Rectal smooth muscle tissue (tissue), 1 donor: ENCODE measurements around the gene NCCRP1.

ENCODE experiments used
- H3K27ac ChIP-seq: one replicate; pipeline ENCODE4 v1.7.0; 2013; ENCODE audit warnings: low read depth, low read length, inconsistent platforms
- H3K27me3 ChIP-seq: one replicate; pipeline ENCODE4 v1.7.0; 2013; ENCODE audit warnings: low read length; ENCODE audit not compliant: control insufficient read depth, insufficient read depth
- H3K36me3 ChIP-seq: one replicate; pipeline ENCODE4 v1.7.0; 2013; ENCODE audit warnings: low read length; ENCODE audit not compliant: control insufficient read depth, insufficient read depth
- H3K4me1 ChIP-seq: one replicate; pipeline ENCODE4 v1.7.0; 2013; ENCODE audit warnings: low read length; ENCODE audit not compliant: control insufficient read depth, insufficient read depth
- H3K4me3 ChIP-seq: one replicate; pipeline ENCODE4 v1.7.0; 2013; ENCODE audit warnings: low read length
- H3K9ac ChIP-seq: one replicate; pipeline ENCODE4 v1.7.0; 2013; ENCODE audit warnings: low read length

NCCRP1 gene

DNA sequence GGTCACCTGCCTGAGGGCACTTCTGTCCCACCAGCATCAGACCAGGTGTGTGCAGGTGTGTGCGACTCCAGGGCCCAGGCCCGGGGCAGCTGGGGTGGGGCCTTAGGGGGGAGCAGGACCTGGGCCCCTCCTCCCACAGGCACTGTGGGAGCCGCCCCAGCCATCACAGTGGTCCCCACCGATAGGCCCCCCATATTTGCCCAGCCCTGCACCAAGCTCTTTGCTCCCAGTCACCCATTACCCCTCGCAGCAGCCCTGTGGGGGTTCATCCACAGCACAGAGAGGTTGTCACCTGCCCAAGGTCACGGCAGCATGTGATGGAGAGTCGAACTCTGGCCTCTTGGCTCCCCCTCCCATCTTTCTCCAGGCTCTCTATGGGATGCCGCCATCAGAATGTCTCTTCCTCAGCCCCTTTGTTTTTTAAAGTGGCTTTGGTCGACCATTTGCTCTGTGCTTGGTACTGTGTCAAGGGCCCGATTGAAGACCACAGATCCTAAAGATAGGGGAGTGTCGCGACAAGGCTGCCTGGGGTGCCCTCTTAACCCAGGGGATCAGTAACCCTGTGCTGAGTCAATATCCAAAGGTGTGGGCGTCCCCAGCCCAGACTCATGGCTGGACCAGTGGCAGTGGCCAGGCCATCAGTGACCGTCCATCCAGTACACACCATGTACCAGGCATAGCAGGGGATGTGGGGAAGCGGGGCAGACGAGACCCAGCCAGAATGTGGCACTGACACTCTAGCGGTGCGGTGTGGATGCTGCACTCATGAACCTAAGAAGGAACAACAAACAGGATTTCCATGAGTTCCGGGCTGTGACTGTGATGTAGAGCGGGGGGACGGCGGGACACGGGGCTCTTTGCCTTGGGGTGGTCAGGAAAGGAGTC, 28.3 kb upstream of the NCCRP1 start:
- Histone ChIP-seq H3K27me3 (no peaks in the 10 kb centered on the region), H3K36me3 (peaks cover 6% of the 10 kb centered on the region), H3K4me3 (no peak overlapping the region), H3K27ac (no peak overlapping the region), H3K4me1 (no peaks in the 10 kb centered on the region), H3K9ac (no peak overlapping the region)

DNA sequence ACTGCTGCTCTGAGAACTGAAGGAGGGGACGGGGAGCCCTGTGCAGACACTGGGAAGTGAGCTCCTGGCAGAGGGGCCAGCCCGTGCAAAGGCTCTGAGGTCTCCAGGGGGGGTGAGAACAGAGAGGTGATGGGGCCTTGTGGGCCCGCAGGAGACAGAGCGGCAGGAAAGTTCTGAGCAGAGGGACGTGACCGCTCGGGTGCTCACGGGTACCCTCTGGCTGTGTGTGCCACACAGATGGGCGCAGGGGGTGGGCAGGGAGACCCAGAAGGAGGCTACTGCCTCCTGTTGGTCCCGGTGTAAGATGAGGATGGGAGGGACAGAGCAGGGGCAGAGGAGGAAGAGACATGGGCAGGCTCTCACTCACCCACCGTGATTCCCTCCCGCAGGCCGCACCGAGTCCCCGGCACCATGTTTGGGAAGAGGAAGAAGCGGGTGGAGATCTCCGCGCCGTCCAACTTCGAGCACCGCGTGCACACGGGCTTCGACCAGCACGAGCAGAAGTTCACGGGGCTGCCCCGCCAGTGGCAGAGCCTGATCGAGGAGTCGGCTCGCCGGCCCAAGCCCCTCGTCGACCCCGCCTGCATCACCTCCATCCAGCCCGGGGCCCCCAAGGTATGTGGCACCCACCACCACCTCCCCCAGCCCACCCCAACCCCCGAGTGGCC, 27.5 kb upstream of the NCCRP1 start:
- Histone ChIP-seq H3K27ac (no peak overlapping the region), H3K27me3 (no peaks in the 10 kb centered on the region), H3K4me1 (no peaks in the 10 kb centered on the region), H3K4me3 (no peak overlapping the region), H3K36me3 (peaks cover 6% of the 10 kb centered on the region), H3K9ac (no peak overlapping the region)

DNA sequence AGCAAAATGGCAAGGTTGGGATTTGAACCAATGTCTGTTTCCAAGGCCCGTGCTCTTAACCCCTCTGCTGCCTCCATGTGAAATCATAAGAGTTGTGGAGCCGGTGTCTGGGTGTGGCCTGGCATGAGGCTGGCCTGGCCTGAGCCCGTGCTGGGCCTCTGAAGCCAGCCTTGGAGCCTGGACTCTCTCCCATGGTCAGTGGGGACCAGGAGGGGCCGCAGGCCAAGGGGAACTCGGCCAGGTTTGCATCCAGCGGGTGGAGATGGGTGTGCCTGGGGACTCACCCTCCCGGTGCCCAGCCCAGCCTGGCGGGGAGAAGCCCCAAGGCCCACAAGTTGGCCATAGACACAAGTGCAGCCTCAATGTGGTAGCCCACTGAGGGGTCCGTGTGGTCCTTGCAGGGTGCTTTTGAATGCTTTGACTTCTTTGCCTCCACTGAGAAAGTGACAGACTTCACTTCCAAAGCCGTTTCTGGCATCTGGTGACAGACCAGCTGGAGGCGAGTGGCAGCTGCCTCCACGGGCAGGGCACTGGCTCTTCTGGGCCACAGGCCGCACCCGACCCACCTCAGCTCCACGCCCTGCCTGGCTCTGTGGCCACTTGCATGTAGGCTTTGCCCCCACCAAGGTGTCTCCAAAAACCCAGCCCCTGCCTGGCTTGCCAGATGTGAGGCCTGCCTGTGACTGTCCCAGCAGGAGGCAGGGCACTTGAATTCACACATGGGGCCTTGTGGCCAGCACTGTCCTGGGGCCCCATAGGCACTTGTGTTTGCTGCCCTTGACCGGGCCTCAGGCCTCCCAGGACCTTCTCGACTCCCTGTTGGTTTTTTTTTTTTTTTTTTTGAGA, 26.2 kb upstream of the NCCRP1 start:
- Histone ChIP-seq H3K4me3 (no peak overlapping the region), H3K36me3 (peaks cover 6% of the 10 kb centered on the region), H3K27ac (no peak overlapping the region)

DNA sequence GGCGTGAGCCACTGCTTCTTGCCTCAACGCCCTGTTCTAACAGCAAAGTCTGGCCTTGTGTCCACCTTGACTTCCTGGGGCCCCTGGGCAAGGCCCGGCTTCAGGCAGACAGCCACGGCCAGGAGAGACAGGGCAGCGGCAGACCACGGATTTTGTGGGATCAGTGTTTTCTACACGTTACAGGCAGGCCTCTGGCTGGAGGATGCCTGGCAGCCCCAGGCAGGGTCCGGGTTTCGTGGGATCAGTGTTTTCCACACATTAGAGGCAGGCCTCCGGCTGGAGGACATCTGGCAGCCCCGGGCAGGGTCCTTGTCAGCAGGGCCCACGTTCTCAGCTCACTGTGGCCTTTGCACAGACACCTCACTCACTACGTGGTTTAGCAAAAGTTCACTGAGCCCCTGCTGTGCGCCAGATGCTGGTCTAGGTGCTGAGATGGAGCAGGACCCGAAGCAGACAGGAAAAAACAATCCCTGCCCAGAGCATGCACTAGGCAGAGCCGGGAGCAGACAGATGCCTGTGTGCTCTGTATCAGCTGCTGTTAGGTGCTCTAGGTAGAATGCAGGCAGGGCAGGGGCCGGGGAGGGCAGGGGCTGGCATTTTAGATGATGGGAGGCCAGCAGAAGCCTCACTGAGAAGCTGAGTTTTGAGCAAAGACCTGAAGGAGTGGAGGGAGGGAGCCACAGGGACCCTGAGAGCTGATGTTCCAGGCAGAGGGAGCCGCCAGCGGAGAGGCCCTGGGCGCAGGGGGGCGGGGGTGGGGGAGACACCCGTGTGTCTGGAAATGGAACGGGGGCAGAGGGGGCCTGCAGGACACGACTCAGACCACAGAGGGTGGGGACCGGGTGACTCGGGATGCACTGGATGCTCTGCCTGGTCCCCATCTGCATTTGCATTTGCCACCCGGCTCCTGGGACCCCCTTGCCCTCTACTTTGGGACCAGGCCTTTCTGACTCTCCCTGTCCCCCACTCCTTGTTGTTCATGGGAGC, 25.0 kb upstream of the NCCRP1 start:
- Histone ChIP-seq H3K4me3 (no peak overlapping the region), H3K9ac (no peak overlapping the region), H3K27me3 (no peaks in the 10 kb centered on the region), H3K4me1 (no peaks in the 10 kb centered on the region), H3K27ac (no peak overlapping the region), H3K36me3 (peaks cover 10% of the 10 kb centered on the region)

More for the DNA sequence above, 26.2 kb upstream of the NCCRP1 start:
- Histone ChIP-seq H3K9ac (no peak overlapping the region), H3K27me3 (no peaks in the 10 kb centered on the region), H3K4me1 (no peaks in the 10 kb centered on the region)

DNA sequence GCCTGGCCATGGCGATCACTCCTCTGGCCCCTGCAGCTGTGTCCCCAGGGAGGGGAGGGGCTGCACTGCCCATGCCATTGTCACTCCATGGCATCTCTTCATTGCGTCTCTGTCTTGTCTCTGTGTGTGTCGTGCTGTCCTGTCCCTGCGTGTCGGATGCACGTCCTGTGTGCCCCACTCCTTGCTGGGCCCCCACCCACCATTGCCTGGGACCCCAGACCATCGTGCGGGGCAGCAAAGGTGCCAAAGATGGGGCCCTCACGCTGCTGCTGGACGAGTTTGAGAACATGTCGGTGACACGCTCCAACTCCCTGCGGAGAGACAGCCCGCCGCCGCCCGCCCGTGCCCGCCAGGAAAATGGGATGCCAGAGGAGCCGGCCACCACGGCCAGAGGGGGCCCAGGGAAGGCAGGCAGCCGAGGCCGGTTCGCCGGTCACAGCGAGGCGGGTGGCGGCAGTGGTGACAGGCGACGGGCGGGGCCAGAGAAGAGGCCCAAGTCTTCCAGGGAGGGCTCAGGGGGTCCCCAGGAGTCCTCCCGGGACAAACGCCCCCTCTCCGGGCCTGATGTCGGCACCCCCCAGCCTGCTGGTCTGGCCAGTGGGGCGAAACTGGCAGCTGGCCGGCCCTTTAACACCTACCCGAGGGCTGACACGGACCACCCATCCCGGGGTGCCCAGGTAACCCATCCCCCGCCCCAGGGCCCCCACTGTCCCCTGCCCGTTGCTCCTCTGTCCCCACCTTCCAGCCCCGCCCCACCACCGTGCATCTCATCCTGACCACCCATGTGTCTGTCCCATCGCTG, 23.9 kb upstream of the NCCRP1 start:
- no peak overlapping the region for H3K9ac ChIP-seq
- H3K4me1 ChIP-seq = no peaks in the 10 kb centered on the region
- H3K27ac ChIP-seq = no peak overlapping the region
- H3K27me3 ChIP-seq = no peaks in the 10 kb centered on the region
- no peak overlapping the region for H3K4me3 ChIP-seq
- peaks cover 14% of the 10 kb centered on the region for H3K36me3 ChIP-seq

DNA sequence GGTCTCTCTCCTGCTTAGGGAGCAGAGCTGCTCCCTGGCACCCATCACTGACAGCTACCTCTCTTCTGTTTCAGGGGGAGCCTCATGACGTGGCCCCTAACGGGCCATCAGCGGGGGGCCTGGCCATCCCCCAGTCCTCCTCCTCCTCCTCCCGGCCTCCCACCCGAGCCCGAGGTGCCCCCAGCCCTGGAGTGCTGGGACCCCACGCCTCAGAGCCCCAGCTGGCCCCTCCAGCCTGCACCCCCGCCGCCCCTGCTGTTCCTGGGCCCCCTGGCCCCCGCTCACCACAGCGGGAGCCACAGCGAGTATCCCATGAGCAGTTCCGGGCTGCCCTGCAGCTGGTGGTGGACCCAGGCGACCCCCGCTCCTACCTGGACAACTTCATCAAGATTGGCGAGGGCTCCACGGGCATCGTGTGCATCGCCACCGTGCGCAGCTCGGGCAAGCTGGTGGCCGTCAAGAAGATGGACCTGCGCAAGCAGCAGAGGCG, 23.2 kb upstream of the NCCRP1 start:
- no peaks in the 10 kb centered on the region for H3K4me1 ChIP-seq
- no peak overlapping the region for H3K27ac ChIP-seq
- H3K27me3 ChIP-seq = no peaks in the 10 kb centered on the region
- peaks cover 14% of the 10 kb centered on the region for H3K36me3 ChIP-seq
- no peak overlapping the region for H3K4me3 ChIP-seq
- no peak overlapping the region for H3K9ac ChIP-seq

DNA sequence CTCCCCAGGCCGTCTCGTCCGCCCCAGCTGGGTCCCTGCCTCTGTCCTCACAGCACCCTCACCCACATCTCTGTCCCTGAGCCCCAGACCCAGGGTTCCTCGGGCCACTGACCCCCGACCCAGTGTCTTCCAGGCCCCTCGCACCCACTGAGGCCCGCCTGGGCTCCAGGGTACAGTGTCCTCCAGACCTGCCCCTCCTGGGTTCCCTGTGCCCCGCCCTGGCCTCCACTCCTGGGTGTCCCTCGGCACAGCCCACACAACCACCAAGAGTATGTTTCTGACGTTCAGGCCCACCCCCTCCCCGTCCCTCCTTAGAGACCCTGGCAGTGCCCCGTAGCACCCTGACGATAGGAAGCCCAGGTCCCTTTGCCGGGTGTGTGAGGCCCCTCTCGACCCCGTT, 22.6 kb upstream of the NCCRP1 start:
- no peak overlapping the region for H3K27ac ChIP-seq
- no peak overlapping the region for H3K4me3 ChIP-seq
- no peaks in the 10 kb centered on the region for H3K27me3 ChIP-seq
- no peak overlapping the region for H3K9ac ChIP-seq
- no peaks in the 10 kb centered on the region for H3K4me1 ChIP-seq
- peaks cover 17% of the 10 kb centered on the region for H3K36me3 ChIP-seq

DNA sequence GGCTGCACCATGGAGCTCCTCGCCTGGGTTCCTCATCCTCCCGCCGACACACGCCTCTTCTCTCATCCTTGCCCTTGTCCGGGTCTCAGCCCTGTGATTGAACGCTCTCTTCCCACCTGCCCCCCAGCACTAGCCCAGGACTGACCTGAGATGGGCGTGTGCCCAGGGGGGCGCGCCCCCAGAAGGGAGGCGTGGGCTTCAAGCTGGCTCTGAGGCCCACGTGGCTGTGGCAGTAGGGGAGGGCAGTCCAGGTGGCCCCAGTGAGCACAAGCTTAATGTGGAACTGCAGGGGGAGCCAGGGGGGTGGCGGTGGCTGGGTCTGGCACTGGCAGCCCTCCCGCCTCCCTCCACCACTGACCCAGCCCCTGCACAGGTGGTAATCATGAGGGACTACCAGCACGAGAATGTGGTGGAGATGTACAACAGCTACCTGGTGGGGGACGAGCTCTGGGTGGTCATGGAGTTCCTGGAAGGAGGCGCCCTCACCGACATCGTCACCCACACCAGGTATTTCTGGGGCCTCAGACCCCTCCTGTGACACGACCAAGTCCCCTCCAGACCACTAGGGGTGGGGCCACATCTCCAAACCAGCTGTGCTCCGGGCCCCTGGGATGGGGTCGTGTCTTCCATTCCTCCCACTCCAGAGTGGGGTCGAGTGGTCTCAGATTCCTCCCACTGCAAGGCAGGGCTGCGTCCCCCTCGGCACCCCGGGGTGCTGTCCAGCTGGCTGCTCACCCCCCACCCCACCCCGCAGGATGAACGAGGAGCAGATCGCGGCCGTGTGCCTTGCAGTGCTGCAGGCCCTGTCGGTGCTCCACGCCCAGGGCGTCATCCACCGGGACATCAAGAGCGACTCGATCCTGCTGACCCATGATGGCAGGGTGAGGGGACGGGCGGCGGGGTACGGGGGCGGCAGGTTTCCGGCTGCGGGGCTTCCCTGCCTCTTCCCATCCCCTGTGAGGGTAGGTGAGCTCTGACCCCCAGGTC, 21.9 kb upstream of the NCCRP1 start:
- Histone ChIP-seq H3K27me3 (no peaks in the 10 kb centered on the region), H3K36me3 (peaks cover 19% of the 10 kb centered on the region), H3K4me3 (no peak overlapping the region), H3K27ac (no peak overlapping the region), H3K4me1 (no peaks in the 10 kb centered on the region), H3K9ac (no peak overlapping the region)

DNA sequence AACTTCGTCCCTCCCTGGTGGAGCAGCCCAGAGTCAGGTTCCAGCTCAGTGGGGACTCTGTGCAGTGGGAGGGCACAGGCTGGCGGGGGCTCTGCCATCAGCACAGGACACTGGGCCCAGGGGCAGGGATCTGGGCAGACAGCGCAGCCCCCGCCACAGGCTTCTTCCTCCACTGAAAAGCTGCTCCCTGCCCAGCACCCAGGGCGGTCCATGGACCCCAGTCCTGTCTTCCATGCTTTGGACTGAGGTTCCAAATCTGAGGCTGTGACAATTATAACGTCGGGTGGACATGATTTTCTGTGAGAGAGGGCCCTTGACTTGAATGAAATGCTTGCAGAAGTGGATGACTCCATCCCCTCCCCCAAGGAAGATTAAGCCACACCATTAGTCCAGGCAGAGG, 21.2 kb upstream of the NCCRP1 start:
- Histone ChIP-seq H3K4me1 (no peaks in the 10 kb centered on the region), H3K4me3 (no peak overlapping the region), H3K36me3 (peaks cover 17% of the 10 kb centered on the region), H3K9ac (no peak overlapping the region), H3K27me3 (no peaks in the 10 kb centered on the region), H3K27ac (no peak overlapping the region)

DNA sequence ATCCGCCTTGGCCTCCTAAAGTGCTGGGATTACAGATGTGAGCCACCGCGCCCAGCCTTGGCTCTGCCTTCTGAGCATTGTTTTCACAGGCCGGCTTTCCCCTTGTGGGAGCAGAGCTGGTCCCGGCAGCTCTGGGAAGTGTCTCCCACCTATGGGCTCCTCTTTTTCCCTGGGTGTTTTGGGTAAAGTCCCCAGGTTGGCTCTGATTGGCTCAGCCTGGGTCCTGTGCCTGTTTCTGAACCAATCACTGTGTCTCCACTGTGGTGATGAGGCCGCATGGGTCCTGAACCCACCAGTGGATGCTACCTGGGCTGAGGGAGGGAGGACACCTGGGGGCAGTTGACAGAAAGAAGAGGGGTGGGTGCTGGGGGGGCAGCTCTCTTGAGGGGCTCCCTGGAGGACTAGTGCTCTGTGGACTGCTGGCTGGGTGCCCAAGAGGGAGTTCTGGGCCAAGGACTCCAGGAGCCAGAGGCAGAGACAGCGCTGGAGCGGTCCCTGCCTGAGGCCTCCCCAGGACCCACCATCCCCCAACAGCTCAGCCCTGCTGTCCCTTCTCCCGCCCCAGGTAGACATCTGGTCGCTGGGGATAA, 19.6 kb upstream of the NCCRP1 start:
- Histone ChIP-seq H3K36me3 (peaks cover 17% of the 10 kb centered on the region), H3K4me1 (no peaks in the 10 kb centered on the region)

More for the DNA sequence above, 19.6 kb upstream of the NCCRP1 start:
- H3K27ac ChIP-seq = no peak overlapping the region
- no peak overlapping the region for H3K9ac ChIP-seq
- H3K27me3 ChIP-seq = no peaks in the 10 kb centered on the region
- no peak overlapping the region for H3K4me3 ChIP-seq
